WTC11 (cell line): ENCODE measurements around the gene B3GAT1. TPM values are rescaled to one million over a fixed set of nuclear protein-coding genes. Genes with fewer than 3 reads are reported as not detected.

Experiments used
- ATAC-seq: fragments of 200-7000 bp; cut with Tn5 transposase; 2 replicates; pipeline ENCODE4 v1.10.0; 2021; ENCODE audit warnings: mild to moderate bottlenecking, moderate library complexity
- CTCF ChIA-PET: fragments of 300-600 bp; sonication (Branson Sonifier 250); formaldehyde crosslinking; loops from one replicate; lab custom pipeline; 2021; ENCODE audit warnings: antibody characterized with exemption; lab: Charles Lee
- POLR2A ChIA-PET: fragments of 350-600 bp; sonication (Branson Sonifier 250); formaldehyde crosslinking; loops from one replicate; lab custom pipeline; 2021; ENCODE audit warnings: antibody characterized with exemption; lab: Charles Lee
- DNase-seq: peaks from one replicate; pipeline ENCODE4 v3.0.0; 2021; ENCODE audit warnings: low spot score
- H3K27ac Mint-ChIP-seq: 2 replicates; pipeline ENCODE4 v1.8.0; 2021; ENCODE audit warnings: mixed read lengths
- H3K27me3 Mint-ChIP-seq: 2 replicates; pipeline ENCODE4 v1.8.0; 2021; ENCODE audit warnings: low read depth, mild to moderate bottlenecking, moderate library complexity, mixed read lengths
- H3K36me3 Mint-ChIP-seq: 2 replicates; pipeline ENCODE4 v1.8.0; 2021; ENCODE audit warnings: mixed read lengths
- H3K4me1 Mint-ChIP-seq: 2 replicates; pipeline ENCODE4 v1.8.0; 2022; ENCODE audit warnings: mixed read lengths
- H3K4me3 Mint-ChIP-seq: 2 replicates; pipeline ENCODE4 v1.8.0; 2021; ENCODE audit warnings: mild to moderate bottlenecking, moderate library complexity, mixed read lengths
- H3K9me3 Mint-ChIP-seq: 2 replicates; pipeline ENCODE4 v1.8.0; 2021; ENCODE audit warnings: mixed read lengths
- AR ChIP-seq: fragments of 250-450 bp; sonication (Bioruptor Pico); IDR thresholded peaks from 2 replicates; pipeline ENCODE4 v1.9.0; 2021; ENCODE audit warnings: mild to moderate bottlenecking
- E2F4 ChIP-seq: sonication (generic); formaldehyde crosslinking; IDR thresholded peaks from 2 replicates; pipeline ENCODE4 v1.8.1; 2022; ENCODE audit warnings: low read depth, mild to moderate bottlenecking, moderate library complexity, missing genetic modification reagents, borderline replicate concordance
- FOXP1 ChIP-seq: sonication (generic); formaldehyde crosslinking; IDR thresholded peaks from 2 replicates; pipeline ENCODE4 v1.8.0; 2022; ENCODE audit warnings: missing genetic modification reagents, mild to moderate bottlenecking, moderate library complexity, borderline replicate concordance
- HMGA2 ChIP-seq: fragments of 250-450 bp; sonication (Bioruptor Pico); IDR thresholded peaks from 2 replicates; pipeline ENCODE4 v1.4.0; 2021; ENCODE audit warnings: mild to moderate bottlenecking, moderate library complexity
- IRF2 ChIP-seq: sonication (generic); formaldehyde crosslinking; IDR thresholded peaks from 2 replicates; pipeline ENCODE4 v1.8.0; 2022; ENCODE audit warnings: low read depth, missing genetic modification reagents, borderline replicate concordance
- NFATC4 ChIP-seq: fragments of 250-450 bp; sonication (Bioruptor Pico); IDR thresholded peaks from 2 replicates; pipeline ENCODE4 v1.9.0; 2021; ENCODE audit warnings: mild to moderate bottlenecking
- NR1H2 ChIP-seq: sonication (generic); formaldehyde crosslinking; IDR thresholded peaks from 2 replicates; pipeline ENCODE4 v1.9.0; 2021; ENCODE audit warnings: mild to moderate bottlenecking, moderate library complexity, missing genetic modification reagents
- SP1 ChIP-seq: sonication (generic); formaldehyde crosslinking; conservative IDR thresholded peaks from 2 replicates; pipeline ENCODE4 v1.8.1; 2022; ENCODE audit warnings: missing genetic modification reagents
- TP53 ChIP-seq: sonication (generic); formaldehyde crosslinking; IDR thresholded peaks from 2 replicates; pipeline ENCODE4 v1.8.1; 2023; ENCODE audit warnings: mild to moderate bottlenecking, missing genetic modification reagents
- ZBTB43 ChIP-seq: sonication (generic); formaldehyde crosslinking; IDR thresholded peaks from 2 replicates; pipeline ENCODE4 v1.8.1; 2023; ENCODE audit warnings: mild to moderate bottlenecking, missing genetic modification reagents
- ZNF263 ChIP-seq: sonication (generic); formaldehyde crosslinking; IDR thresholded peaks from 2 replicates; pipeline ENCODE4 v1.8.1; 2022; ENCODE audit warnings: low read depth, mild to moderate bottlenecking, moderate library complexity, missing genetic modification reagents
- ZNF317 ChIP-seq: sonication (generic); formaldehyde crosslinking; IDR thresholded peaks from 2 replicates; pipeline ENCODE4 v1.8.1; 2023; ENCODE audit warnings: low read depth, mild to moderate bottlenecking, moderate library complexity, missing genetic modification reagents, borderline replicate concordance
- ZNF416 ChIP-seq: fragments of 250-450 bp; sonication (Bioruptor Pico); IDR thresholded peaks from 2 replicates; pipeline ENCODE4 v1.9.0; 2021; ENCODE audit warnings: mild to moderate bottlenecking, inconsistent platforms
- total RNA-seq: library from RNA; stranded (reverse); gene quantifications from 3 replicates; pipeline ENCODE4 v1.2.3, GENCODE V29; 2021
- TF ChIP-seq, protein P1 (sequence below): sonication (generic); formaldehyde crosslinking; IDR thresholded peaks from 2 replicates; pipeline ENCODE4 v1.8.1; 2022; ENCODE audit warnings: low read depth, missing genetic modification reagents, borderline replicate concordance
- TF ChIP-seq, protein P2 (sequence below): sonication (generic); formaldehyde crosslinking; IDR thresholded peaks from 2 replicates; pipeline ENCODE4 v1.8.1; 2023; ENCODE audit warnings: mild to moderate bottlenecking, missing genetic modification reagents, moderate library complexity
- TF ChIP-seq, protein P3 (sequence below): fragments of 250-450 bp; sonication (Bioruptor Pico); conservative IDR thresholded peaks from 2 replicates; pipeline ENCODE4 v1.9.0; 2021; ENCODE audit warnings: mild to moderate bottlenecking
- TF ChIP-seq, protein P4 (sequence below): sonication (generic); formaldehyde crosslinking; IDR thresholded peaks from 2 replicates; pipeline ENCODE4 v1.8.1; 2023; ENCODE audit warnings: mild to moderate bottlenecking, missing genetic modification reagents, borderline replicate concordance

Gene B3GAT1
- total RNA-seq, 1 experiment from 2014 or later: 30.0 TPM

- TF ChIP-seq ZBTB43 (CRISPR knock-in tag): no peak
- TF ChIP-seq, protein P1, sequence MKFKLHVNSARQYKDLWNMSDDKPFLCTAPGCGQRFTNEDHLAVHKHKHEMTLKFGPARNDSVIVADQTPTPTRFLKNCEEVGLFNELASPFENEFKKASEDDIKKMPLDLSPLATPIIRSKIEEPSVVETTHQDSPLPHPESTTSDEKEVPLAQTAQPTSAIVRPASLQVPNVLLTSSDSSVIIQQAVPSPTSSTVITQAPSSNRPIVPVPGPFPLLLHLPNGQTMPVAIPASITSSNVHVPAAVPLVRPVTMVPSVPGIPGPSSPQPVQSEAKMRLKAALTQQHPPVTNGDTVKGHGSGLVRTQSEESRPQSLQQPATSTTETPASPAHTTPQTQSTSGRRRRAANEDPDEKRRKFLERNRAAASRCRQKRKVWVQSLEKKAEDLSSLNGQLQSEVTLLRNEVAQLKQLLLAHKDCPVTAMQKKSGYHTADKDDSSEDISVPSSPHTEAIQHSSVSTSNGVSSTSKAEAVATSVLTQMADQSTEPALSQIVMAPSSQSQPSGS (CRISPR knock-in tag): no peak
Observed at GRCh38 chr11:134409552-134410429, 2.3 kb downstream of the B3GAT1 start (continued).

- TF ChIP-seq E2F4 (CRISPR knock-in tag) (no peak), IRF2 (CRISPR knock-in tag) (no peak), HMGA2 (CRISPR knock-in tag) (no peak), NFATC4 (CRISPR knock-in tag) (no peak), AR (CRISPR knock-in tag) (no peak), ZNF416 (no peak)
- TF ChIP-seq, protein P2, sequence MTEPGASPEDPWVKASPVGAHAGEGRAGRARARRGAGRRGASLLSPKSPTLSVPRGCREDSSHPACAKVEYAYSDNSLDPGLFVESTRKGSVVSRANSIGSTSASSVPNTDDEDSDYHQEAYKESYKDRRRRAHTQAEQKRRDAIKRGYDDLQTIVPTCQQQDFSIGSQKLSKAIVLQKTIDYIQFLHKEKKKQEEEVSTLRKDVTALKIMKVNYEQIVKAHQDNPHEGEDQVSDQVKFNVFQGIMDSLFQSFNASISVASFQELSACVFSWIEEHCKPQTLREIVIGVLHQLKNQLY (CRISPR knock-in tag): no peak
- TF ChIP-seq, protein P3, sequence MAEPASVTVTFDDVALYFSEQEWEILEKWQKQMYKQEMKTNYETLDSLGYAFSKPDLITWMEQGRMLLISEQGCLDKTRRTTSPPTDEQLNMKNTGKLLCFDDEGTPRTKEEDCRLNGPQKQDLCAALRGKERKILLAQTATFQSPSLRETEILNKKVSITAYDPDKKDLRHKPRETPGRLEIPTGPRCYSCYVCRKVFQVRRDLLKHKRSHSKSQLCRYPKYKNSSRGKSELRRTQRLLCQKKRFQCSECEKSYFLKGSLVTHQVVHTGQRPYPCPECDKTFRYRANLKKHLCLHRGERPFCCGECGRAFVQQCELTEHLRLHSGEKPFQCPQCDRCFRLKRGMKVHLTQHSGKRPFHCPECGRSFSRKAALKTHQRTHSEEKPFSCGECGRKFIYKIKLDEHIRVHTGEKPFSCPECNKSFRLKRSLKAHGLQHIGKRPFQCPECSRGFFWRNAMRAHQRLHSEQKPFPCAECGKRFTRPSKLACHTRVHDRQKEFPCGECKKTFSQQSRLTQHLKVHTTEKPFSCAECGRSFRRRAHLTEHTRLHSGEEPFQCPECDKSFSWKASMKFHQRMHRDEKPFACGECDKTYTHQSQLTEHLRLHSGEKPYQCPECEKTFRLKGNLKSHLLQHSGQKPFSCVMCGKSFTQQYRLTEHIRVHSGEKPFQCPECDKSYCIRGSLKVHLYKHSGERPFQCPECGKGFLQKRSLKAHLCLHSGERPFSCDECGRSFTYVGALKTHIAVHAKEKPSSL (CRISPR knock-in tag): no peak
- TF ChIP-seq, all 79 proteins: peak for 0
- no peak for DNase-seq
- ATAC-seq: no peak
- H3K4me3 Mint-ChIP-seq: no peak overlapping the region
- peaks cover 3% of the 10 kb centered on the region; the same call in 1 of the 2 replicates for H3K27me3 Mint-ChIP-seq
- no peak overlapping the region for H3K27ac Mint-ChIP-seq
- ChIA-PET CTCF (no interaction called here), POLR2A (no interaction called here)
- peaks cover 32% of the 10 kb centered on the region for H3K4me1 Mint-ChIP-seq
- no peaks in the 10 kb centered on the region for H3K36me3 Mint-ChIP-seq
- H3K9me3 Mint-ChIP-seq: no peaks in the 10 kb centered on the region
Observed at GRCh38 chr11:134407923-134408322, 4.1 kb downstream of the B3GAT1 start.

DNA sequence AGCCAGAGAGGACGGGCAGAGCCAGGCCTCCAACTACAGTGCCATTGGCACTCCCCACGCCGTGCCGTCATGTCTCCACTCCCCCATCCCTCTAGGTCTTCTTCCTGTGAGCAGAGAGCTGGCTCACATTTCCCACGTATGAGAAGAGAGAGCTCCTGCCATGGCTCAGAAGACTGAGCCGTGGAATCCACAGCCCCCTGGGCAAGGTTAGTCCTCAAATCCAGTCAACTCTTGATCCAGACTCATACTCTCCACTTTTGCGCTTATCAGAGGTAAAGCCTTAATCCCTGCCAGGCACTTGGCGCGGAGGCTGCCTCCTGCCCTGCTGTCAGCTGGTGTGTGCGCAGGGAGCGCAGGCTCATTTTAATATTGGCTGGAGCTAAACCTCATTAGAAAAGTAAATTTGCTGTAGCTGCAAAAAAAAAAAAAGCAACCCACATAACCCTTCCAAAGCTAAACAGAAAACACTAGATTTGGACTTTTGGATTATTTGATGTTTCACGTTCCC lies 4.7 kb downstream of the B3GAT1 start:
- no peak for ATAC-seq
- DNase-seq: no peak
- TF ChIP-seq ZNF317 (CRISPR knock-in tag) (no peak), FOXP1 (no peak), ZNF263 (CRISPR knock-in tag) (no peak), TP53 (no peak), NR1H2 (CRISPR knock-in tag) (no peak), SP1 (CRISPR knock-in tag) (no peak)
- TF ChIP-seq, protein P4, sequence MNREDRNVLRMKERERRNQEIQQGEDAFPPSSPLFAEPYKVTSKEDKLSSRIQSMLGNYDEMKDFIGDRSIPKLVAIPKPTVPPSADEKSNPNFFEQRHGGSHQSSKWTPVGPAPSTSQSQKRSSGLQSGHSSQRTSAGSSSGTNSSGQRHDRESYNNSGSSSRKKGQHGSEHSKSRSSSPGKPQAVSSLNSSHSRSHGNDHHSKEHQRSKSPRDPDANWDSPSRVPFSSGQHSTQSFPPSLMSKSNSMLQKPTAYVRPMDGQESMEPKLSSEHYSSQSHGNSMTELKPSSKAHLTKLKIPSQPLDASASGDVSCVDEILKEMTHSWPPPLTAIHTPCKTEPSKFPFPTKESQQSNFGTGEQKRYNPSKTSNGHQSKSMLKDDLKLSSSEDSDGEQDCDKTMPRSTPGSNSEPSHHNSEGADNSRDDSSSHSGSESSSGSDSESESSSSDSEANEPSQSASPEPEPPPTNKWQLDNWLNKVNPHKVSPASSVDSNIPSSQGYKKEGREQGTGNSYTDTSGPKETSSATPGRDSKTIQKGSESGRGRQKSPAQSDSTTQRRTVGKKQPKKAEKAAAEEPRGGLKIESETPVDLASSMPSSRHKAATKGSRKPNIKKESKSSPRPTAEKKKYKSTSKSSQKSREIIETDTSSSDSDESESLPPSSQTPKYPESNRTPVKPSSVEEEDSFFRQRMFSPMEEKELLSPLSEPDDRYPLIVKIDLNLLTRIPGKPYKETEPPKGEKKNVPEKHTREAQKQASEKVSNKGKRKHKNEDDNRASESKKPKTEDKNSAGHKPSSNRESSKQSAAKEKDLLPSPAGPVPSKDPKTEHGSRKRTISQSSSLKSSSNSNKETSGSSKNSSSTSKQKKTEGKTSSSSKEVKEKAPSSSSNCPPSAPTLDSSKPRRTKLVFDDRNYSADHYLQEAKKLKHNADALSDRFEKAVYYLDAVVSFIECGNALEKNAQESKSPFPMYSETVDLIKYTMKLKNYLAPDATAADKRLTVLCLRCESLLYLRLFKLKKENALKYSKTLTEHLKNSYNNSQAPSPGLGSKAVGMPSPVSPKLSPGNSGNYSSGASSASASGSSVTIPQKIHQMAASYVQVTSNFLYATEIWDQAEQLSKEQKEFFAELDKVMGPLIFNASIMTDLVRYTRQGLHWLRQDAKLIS (CRISPR knock-in tag): no peak

More for the DNA sequence above, 4.7 kb downstream of the B3GAT1 start:
- H3K4me1 Mint-ChIP-seq: peaks cover 35% of the 10 kb centered on the region
- no peaks in the 10 kb centered on the region for H3K36me3 Mint-ChIP-seq
- H3K9me3 Mint-ChIP-seq: no peaks in the 10 kb centered on the region
- H3K4me3 Mint-ChIP-seq: no peak overlapping the region
- CTCF ChIA-PET: no interaction called here
- no peak overlapping the region; the same call in 1 of the 2 replicates for H3K27ac Mint-ChIP-seq
- POLR2A ChIA-PET: no interaction called here
- peaks cover 3% of the 10 kb centered on the region; the same call in 1 of the 2 replicates for H3K27me3 Mint-ChIP-seq
